AG20443 (cell line): ENCODE data around the gene ATXN10.

Source experiments
- DNase-seq: peaks from one replicate; pipeline ENCODE4 v3.0.0; 2012; ENCODE audit warnings: low spot score, mixed read lengths

The ATXN10 gene

GRCh38 chr22:45878901-45879551 is 207.4 kb downstream of the ATXN10 start:
- no peak for DNase-seq

- DNase-seq: no peak
Observed at GRCh38 chr22:45879552-45879949, 207.9 kb downstream of the ATXN10 start.

GRCh38 chr22:45880091-45880715 is 208.6 kb downstream of the ATXN10 start:
- DNase-seq: no peak

GRCh38 chr22:45880716-45881523 is 209.3 kb downstream of the ATXN10 start:
- DNase-seq: peak; percentile 48

GRCh38 chr22:45881524-45881875 is 209.9 kb downstream of the ATXN10 start:
- no peak for DNase-seq

- DNase-seq: no peak
Observed at GRCh38 chr22:45882881-45883810, 211.5 kb downstream of the ATXN10 start.

GRCh38 chr22:45883811-45884170 is 212.2 kb downstream of the ATXN10 start:
- DNase-seq: no peak

- no peak for DNase-seq
Observed at GRCh38 chr22:45884201-45885062, 212.8 kb downstream of the ATXN10 start.

- no peak for DNase-seq
Observed at GRCh38 chr22:45885171-45885840, 213.7 kb downstream of the ATXN10 start.

- no peak for DNase-seq
Observed at GRCh38 chr22:45885941-45886395, 214.3 kb downstream of the ATXN10 start.

GRCh38 chr22:45886540-45886939 is 214.9 kb downstream of the ATXN10 start:
- no peak for DNase-seq

- DNase-seq: no peak
Observed at GRCh38 chr22:45887202-45888131, 215.8 kb downstream of the ATXN10 start.

GRCh38 chr22:45888221-45889092 is 216.8 kb downstream of the ATXN10 start:
- no peak for DNase-seq

GRCh38 chr22:45889093-45889538 is 217.5 kb downstream of the ATXN10 start:
- DNase-seq: no peak

GRCh38 chr22:45889539-45890350 is 218.1 kb downstream of the ATXN10 start:
- DNase-seq: peak; percentile 70

GRCh38 chr22:45890351-45890635 is 218.7 kb downstream of the ATXN10 start:
- DNase-seq: no peak

GRCh38 chr22:45891021-45891421 is 219.4 kb downstream of the ATXN10 start:
- DNase-seq: no peak
